Skin epidermis (tissue), 12 donors: Measurements from ENCODE around the gene SNX10.
A peak's percentile ranks its signal among the peaks of the same experiment; 100 is the strongest.

Experiments
- H3K27ac ChIP-seq, 21 experiments: fragments of 200-600 bp; sonication (generic) in 11 of 21; one replicate each; pipeline ENCODE4 v1.5.0; 2020; ENCODE audit warnings: mild to moderate bottlenecking in 3 of 21, inconsistent platforms in 2 of 21, moderate library complexity in 2 of 21
- H3K4me3 ChIP-seq, 7 experiments: fragments of 200-600 bp; sonication (generic) in 2 of 7; one replicate each; pipeline ENCODE4 v1.5.0; 2020; ENCODE audit warnings: inconsistent platforms in 2 of 7, mild to moderate bottlenecking in 2 of 7, moderate library complexity in 1 of 7

SNX10 gene

DNA sequence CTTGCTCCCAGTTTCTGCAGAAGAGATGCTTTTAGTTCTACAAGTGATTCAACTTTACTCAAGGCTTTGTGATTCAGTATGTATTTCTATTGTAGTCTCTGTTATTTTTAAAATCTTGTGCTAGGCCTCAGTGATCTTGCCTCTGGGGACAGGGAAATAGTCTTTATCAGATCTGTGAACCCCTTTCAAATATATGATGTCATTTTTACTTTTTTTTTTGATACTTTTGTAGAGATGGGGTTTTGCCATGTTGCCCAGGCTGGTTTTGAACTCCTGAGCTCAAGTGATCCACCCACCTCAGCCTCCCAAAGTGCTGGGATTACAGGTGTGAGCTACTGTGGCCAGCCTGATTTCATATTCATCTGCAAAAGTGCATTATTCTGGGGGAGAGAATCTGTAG, 3.4 kb downstream of the SNX10 start:
- Histone ChIP-seq H3K27ac (peak overlapping the region in 3 of 21 experiments; percentile 57 to 89 (median 76)), H3K4me3 (no peak overlapping the region)

DNA sequence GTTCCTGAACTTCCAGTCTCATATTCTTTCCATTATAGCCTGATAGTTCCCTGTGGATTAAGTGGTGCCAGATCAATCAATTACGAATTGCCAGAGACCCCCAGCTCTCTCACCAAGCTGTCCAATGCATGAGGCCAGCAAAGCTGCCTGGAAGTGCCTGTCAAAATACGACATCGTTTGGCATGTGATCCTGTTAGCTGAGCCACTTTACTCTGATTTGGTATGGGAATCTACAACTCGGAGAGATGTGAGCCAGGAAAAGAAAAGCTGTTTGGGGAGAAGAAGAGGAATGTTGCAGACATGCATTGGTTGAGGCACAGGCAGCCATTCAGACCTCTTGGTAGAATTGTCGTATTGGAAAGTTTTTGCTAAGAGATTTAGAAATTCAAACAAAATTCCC, 3.9 kb downstream of the SNX10 start:
- Histone ChIP-seq H3K4me3 (no peak overlapping the region), H3K27ac (no peak overlapping the region)

DNA sequence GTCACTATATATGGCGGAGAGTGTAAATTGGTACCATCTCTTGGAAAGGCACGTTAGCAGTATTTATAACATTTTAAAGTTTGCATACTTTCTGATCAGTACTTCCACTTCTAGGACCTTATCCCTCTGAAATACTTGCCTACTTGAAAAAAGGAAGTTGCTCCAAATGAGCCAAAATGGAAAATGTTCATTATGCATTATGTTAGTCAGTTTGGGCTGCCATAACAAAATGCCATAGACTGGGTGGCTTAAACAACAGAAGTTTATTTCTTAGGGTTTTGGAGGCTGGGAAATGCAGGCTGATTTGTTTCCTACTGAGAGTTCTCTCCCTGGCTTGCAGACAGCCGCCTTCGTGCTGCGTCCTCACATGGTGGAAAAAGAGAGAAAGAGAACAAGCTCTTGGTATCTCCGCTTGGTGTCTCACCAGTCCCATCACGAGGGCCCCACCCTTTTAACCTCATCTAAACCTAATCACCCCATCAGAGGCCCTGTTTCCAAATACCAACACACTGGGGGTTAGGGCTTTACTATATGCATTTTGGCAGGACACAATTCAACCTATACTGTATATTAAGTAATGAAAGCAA, 6.9 kb downstream of the SNX10 start:
- Histone ChIP-seq H3K4me3 (no peak overlapping the region), H3K27ac (no peak overlapping the region)

DNA sequence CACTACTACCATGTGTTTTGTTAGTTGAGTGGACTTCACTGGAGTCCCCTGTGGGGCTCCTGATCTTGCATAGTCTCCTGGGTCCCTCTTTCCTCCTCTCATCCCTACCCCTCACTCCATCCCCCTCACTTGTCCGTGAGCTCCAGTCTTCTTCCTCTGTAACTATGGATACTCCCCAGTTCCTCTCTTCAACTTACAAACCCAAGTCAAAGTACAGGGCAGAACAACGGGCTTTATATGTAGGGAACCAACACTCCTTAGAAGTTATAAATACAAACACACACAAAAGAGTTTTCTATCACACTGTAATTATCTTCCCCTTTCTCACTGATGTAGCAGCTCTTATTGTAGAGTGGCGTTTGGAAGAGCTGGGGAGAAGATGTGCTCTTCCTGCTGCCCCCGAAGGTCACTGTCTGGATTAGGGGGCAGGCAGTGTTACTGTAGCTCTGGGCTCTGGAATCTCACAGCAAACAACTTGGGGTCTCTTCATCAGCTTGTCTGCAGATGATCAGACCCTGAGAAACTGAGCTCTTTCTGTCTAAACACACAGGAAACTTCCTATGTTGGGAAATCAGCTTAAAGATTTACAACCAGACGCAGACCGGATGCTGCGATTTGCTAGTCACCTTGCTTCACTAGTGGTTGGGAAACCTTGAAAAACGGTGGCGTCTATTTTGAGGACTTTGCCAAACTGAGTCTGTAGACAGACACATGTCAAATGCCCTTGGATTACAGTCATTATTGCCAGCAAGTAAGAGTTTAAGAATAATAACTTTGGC, 13.6 kb downstream of the SNX10 start:
- Histone ChIP-seq H3K27ac (peak overlapping the region in 9 of 21 experiments; percentile 6 to 87 (median 69)), H3K4me3 (no peak overlapping the region)

DNA sequence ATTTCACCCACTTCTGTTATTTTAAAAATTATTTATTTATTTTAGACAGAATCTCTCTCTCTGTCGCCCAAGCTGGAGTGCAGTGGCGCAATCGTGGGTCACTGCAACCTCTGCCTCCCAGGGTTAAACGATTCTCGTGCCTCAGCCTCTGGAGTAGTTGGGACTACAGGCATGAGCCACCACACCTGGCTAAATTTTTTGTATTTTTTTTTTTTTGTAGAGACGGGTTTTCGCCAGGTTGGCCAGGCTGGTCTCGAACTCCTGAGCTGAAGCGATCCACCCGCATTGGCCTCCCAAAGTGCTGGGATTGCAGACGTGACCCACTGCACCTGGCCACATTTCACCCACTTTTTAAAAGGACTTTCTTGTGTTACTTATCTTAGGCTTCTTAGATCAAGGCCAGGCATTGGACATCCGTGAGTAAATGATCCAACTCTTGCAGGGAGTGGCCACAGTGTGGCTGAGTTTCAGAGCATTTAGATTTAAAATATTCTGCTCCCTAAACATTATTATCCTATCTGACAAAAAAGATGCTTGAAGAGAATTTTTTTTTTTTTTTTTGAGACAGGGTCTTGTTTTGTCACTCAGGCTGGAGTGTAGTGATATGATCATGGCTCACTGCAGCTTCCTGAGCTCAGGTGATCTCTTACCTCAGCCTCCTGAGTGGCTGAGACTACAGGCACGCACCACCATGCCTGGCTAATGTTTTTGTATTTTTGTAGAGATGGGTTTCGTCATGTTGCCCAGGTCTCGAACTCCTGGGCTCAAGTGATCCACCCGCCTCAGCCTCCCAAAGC, 14.4 kb downstream of the SNX10 start:
- Histone ChIP-seq H3K4me3 (no peak overlapping the region), H3K27ac (peak overlapping the region in 17 of 21 experiments; percentile 5 to 87 (median 69))

DNA sequence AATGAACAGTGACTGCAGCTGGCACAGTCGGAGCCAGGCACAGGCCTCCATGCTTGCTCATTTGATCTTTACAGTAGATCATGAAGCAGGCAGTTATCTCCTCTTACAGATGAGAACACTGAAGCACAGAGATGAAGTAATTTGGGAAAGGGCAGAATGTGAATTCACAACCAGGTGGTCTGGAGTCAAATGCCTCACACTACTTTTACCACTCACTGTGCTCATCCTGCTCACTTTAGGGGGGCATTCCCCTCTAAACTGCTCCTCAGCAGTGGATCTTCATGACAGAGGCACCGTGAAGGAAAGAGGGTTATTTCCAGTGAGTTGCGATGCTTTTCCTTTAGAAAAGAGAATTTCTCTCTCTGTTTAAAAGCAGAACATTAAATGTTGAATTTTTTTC, 15.1 kb downstream of the SNX10 start:
- Histone ChIP-seq H3K4me3 (no peak overlapping the region), H3K27ac (peak overlapping the region in 19 of 21 experiments; percentile 17 to 87 (median 62))

DNA sequence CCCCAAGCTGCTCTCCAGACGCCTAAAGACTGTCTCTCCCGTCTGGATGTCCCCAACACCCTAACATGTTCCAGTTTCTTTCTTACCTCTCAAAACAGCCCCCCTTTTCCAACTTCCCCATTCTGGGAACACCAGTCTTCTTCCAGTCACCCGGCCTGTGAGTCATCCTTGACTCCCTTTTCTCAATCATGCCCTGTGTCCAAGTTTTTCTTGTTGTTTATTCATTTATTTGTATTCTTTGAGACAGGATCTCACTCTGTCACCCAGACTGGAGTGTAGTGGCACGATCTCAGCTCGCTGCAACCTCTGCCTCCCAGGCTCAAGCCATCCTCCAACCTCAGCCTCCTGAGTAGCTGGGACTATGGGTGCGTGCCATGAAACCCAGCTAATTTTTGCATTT, 15.6 kb downstream of the SNX10 start:
- Histone ChIP-seq H3K27ac (peak overlapping the region in 18 of 21 experiments; percentile 19 to 87 (median 66)), H3K4me3 (no peak overlapping the region)

DNA sequence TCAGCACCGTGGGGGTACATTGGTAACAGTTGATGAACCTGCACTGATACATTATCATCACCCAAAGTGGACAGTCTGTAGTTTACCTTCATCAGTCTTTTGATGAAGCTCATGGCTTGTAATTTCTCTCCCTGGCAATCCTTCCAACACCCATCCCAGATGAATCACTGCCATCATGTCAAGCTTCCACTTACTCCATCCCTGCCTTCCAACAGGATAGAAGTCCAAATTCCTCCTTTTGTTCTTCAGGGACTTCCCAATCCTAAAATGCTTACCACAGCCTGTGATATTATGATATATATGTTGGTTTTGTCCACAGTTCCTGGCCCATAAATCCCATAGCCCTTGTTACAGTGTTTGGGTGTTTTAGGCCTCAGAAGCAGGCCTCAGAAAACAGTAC, 16.1 kb downstream of the SNX10 start:
- no peak overlapping the region for H3K4me3 ChIP-seq
- H3K27ac ChIP-seq: peak overlapping the region in 16 of 21 experiments; percentile 20 to 87 (median 64)

DNA sequence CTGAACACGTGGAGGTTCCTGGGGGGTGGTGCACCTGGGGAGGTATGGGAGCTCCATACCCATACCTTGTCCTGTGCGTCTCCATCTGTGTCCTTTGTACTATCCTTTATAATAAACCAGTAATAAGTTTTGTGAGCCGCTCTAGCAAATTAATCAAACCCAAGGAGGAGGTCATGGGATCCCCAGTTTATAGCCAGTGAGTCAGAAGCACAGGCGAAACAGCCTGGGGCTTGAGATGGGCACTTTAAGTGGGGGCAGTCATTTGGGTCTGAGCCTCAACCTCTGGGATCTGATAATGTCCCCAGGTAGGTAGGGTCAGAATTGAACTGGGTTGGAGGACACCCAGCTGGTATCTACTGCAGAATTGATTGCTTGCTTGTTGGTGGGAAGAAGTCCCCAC, 16.9 kb downstream of the SNX10 start:
- peak overlapping the region in 12 of 21 experiments; percentile 10 to 87 (median 66) for H3K27ac ChIP-seq
- no peak overlapping the region for H3K4me3 ChIP-seq

DNA sequence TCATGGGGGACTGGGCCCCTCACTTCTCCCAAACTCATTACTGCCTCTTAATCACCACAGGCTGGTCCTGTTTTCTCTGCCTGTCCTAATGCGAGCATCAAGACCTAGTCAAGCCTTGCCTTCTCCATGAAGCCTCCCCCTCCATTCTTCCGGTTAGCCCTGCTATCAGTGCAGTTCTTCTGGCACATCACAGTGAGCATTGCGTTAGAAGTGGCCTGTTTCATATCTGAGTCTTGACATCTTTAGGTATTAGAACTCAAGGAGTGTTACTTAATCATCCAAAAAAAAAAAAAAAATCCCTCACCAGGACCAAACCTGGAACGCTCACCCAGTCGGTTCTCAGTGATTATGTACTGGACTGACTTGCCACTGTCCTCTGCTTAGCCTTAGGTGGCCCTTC, 17.4 kb downstream of the SNX10 start:
- Histone ChIP-seq H3K27ac (peak overlapping the region in 3 of 21 experiments; percentile 10 to 79 (median 63)), H3K4me3 (no peak overlapping the region)

DNA sequence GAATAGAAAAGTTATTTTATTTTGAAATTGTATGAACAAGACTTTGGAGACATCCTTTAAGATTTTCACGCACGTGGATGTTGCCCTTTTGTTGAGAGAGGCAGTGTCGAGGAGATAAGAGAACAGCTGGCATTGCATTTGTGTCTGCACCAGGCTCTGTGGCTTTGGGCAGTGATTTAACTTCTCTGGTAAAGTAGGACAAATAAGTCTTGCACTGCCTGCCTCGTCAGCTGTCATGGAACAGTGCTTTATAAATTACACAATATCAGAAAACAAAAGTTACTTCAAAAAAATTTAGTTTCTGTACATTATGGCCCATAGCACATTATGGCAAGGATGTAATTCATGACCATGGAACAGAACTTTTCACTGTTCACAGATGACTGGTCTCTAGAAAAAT, 20.1 kb downstream of the SNX10 start:
- no peak overlapping the region for H3K27ac ChIP-seq
- no peak overlapping the region for H3K4me3 ChIP-seq

DNA sequence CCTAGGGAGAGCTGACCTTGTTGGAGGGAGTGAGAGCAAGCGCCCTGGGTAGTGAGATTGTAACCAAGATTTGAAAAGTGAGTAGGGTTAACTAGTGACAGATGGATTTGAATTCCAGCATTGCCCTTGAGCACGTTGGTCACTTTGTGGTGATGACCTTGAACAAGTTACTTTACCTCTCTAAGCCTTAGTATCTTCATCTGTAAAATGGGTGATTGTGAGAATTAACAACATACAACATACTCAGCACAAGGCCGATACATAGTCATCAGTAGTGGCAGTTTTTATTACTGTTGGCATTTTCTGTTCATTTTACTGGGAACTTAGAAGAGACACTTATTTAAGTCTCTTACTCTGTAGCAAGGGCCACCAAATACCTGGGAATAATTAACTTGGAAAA, 25.5 kb downstream of the SNX10 start:
- no peak overlapping the region for H3K27ac ChIP-seq

DNA sequence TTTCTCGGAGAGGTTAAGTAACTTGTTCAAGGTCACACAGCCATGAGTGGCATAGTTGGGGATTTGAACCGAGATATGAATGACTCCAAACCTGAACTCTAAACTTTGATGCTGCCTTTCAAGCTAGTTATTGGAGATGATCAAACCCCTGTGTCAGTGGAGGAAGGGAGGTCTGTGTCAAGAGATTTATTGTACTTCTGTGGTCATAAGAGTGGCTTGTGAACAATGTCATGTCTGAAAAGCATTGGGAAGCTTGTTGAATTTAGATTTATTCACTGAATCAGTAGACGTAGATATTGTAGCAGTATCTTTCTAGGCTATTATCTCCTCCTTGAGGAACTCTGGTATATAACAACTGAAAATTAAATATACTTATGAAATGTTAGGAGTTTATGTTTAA, 27.3 kb downstream of the SNX10 start:
- H3K27ac ChIP-seq: peak overlapping the region in 2 of 21 experiments; percentile 26 to 58
- H3K4me3 ChIP-seq: no peak overlapping the region

More for the DNA sequence above, 25.5 kb downstream of the SNX10 start:
- no peak overlapping the region for H3K4me3 ChIP-seq

DNA sequence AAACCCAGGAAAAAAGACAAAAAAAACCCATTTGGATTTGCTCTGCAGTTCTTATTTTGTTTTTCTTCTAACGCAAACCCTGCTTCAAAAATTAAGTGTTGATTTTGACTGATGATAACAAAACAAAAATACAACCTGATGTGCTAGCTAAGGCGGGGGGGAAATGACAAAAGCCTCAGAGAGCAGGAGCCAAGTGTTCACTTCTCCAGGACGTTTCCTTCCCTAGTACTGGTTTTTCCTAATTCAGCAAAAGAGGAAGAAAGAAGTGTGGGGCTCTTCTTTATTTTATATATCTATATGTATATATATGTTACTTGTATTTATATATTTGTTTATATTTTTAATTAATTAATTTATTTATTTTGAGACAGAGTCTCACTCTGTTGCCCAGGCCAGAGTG, 28.0 kb downstream of the SNX10 start:
- peak overlapping the region in 1 of 21 experiments; percentile 58 for H3K27ac ChIP-seq
- no peak overlapping the region for H3K4me3 ChIP-seq

DNA sequence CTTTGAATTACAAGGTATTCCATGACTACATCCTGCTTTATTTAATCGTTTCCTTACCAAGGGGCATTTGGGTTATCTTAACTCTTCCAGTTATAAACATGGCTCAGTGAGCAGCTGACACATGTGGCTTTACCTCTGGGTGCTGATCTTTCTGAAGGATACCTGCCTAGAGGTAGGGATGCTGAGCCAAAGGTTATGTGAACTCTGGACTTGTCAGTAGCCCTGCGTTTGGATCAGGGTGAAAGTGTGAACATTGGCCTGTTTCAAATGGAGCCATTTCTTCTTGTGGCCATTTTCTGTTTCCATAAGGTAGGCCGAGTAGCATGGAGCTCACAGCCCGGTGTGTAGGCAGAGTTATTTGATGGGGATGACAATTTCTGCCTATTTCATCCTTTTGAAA, 29.2 kb downstream of the SNX10 start:
- Histone ChIP-seq H3K27ac (no peak overlapping the region), H3K4me3 (no peak overlapping the region)

DNA sequence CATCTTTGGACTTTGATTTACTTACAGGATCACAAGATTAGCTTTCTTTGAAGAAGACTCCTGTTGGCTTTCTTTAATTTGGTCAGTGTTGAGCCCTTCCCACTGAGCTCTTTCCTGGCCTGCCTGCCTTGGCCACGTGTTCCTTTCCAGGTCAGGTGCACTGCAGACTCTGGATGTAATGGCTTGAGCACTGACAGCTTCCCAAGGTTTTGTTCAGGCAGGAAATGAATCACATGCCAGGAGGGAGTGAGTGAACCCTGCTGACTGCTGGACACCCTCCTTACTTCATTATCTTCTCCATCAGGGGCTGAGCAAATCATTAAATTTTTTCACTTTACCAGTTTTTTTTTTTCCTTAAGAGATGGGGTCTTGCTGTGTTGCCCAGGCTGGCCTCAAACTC, 29.8 kb downstream of the SNX10 start:
- Histone ChIP-seq H3K27ac (no peak overlapping the region), H3K4me3 (no peak overlapping the region)

DNA sequence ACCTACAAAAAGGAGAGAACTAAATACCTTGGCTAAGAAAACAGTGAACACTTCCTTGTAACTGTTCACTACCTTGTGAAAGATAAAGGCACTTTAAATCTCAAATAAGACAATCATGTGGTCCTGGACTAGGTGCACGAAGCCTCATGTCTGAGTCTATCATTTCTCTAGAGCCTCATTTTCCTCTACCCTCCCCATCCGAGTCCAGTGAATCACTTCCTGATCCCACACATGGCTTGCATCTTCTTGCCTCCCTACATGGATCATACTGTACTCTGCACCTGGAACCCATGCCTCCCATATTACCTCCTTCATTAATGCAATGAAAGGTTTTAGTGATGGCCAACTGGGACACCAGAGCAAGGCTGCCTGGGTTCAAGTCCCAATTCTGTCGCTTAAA, 34.5 kb downstream of the SNX10 start:
- Histone ChIP-seq H3K4me3 (no peak overlapping the region), H3K27ac (no peak overlapping the region)

DNA sequence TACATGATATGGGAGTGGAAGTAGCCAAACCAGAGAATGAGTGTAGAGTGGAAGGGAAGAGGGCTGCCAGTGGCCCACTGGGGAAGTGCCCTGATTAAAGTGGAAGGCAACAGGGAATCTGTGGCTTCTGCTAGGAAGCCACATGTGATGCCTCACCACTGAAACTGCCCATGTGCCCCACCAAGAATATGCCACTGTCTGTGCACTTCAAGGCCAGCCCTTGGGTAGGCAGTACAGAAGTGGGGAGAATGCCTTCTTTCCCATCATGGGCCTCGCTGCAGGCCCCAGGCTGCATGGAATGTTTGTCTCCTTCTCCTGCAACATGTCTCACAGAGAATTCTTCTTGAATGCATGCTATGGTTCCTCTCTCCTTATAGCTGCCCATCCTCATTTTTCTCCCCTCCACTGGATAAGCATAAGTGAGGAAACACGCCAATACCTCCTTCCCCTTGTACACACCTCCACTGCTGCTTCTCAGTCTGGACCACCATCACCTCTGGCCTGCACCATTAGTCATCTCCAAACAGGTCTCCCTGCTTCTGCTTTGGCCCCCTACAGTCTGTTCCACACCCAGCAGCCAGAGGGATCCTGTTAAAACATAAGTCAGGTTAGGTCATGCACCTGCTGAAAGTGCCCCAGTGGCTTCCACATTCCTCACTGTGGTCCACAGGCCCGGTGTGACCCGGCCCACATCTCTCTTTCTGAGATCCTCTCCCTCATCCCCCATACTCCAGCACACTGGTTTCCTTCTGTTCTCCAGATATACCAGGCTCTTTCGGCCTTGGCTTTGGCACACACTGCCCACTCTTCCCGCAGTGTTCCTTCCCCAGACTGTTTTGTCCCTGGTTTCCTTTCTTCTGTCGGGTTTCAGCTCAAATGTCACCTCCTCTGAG, 37.1 kb downstream of the SNX10 start:
- H3K27ac ChIP-seq: peak overlapping the region in 1 of 21 experiments; percentile 55
- no peak overlapping the region for H3K4me3 ChIP-seq

DNA sequence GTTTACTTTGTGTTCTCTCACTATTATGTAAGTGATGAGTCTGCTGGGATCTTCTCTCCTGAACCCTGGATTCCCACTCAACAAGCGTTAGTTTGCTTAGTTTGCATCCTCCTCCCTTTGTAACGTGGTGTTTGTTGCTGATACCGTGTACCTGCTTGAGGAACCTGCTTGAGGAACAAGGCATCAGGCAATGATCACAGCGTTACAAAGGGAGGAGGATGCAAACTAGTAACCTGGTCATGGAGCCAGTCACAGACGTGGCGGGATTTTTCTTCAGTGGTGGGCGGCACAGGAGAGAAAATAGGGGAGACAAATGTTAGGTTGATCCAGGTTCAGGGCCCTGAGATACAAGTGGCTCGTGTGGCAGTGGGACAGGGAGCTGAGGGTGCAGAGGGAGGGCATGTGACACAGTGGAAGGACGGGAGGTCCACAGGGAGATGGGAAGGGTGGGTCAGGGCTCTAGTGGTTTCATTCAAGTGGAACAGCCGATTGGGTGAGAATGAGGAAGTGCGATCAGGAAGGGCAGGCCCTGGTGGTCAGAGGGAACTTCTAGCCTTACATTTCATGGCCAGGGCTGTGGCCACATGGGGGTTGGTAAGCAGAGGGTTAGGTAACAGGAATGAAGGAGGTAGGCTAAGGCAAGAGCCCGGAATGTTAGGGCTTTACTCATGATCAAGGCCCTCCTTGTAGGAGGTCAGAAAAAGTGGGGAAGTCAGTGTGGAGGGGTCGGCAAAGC, 38.0 kb downstream of the SNX10 start:
- no peak overlapping the region for H3K4me3 ChIP-seq
- peak overlapping the region in 4 of 21 experiments; percentile 2 to 55 (median 29) for H3K27ac ChIP-seq
